D341Med (cell line): Measurements from ENCODE around the gene COMP.
"Not testable (repeated sequence)": the region's sequence is repeated elsewhere in the genome, so short reads cannot be mapped to it uniquely, and the experiment has no call there.

Source experiments
- DNase-seq: peaks from one replicate; pipeline ENCODE4 v3.0.0; 2012; ENCODE audit warnings: low spot score

COMP gene

DNA sequence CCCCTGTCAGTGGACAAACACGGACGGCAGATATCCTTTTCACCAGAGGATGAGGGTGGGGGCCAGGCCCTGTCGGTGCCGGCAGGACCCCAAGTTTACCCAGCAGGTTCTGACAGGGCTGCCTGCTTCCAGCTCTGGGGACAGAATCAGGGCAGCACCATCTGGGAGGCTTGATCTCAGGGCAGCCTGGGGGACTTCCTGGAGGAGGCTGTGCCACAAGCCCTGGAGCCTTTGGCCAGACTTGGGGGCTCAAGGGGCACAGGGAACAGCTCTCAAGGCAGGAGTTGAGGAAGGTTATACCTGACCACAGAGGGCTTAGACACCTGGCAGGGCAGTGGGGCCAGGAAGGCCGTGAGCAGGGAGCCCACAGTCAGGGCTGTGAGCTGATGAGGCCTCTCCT is 45.2 kb downstream of the COMP start:
- no peak for DNase-seq

DNA sequence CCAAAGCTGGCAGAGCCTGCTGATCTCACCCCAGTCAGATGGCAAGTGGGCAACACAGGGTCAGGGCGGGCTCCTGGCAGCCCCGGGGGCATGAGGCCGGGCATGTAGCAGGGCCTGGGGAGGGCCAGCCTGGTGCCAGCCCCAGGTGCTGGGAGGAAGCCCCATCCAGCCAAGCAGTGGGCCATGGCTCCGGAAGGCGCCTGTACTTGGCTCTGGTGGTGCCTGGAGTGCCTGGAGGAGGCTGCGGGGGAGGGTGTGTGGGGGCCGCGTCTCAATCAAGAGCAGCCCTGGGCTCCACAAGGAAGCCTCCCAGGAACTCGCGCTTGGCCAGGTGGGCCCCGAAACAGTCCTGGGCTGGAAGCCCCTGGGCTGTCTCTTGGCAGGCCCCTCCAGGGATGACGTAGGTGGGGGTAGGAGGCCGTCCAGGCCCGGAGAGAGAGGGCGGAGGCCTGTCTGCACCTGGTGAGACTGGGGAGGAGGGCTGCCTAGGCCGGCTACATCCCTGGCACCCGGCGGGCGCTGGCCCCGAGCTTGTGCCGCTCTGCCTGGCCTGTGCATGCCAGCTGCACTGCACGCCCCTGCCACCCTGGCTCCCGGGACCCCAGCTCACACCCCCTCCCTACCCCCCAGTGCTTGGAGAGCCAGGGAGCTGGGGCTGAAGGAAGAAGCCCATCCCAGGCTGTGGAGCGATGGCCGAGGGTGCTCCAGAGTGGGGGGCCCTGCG is 45.9 kb downstream of the COMP start:
- DNase-seq: no peak

DNA sequence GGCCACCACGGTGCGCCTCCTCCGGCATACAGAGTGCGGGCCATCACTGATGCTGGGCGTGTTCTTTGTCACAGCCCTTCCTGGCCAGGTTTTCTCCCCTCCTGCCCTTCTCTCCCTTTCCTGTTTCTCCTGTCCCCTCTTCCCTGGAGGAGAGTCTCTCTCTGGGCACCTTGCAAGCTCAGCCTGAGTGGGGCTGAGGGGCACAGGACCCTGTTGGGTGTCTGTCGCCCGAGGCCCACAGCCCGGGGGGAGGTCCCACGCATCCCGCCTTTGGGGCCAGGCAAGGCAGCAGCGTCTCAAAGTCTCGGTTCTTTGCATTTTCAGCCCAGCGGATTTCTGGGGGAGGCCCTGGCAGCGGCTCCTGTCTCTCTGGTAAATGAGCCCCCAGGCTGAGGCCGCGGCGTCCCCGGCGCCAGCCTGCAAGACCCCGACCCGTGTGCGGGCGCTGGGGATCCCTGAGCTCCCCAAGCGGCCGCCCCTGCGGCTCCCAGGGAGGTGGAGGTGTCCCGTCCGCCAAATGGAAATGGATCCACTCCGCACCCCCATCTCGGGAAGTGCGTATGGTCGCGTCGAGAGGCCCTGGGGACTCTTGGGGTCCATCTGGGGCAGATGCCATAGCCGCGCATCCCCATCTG is 47.2 kb downstream of the COMP start:
- no peak for DNase-seq

DNA sequence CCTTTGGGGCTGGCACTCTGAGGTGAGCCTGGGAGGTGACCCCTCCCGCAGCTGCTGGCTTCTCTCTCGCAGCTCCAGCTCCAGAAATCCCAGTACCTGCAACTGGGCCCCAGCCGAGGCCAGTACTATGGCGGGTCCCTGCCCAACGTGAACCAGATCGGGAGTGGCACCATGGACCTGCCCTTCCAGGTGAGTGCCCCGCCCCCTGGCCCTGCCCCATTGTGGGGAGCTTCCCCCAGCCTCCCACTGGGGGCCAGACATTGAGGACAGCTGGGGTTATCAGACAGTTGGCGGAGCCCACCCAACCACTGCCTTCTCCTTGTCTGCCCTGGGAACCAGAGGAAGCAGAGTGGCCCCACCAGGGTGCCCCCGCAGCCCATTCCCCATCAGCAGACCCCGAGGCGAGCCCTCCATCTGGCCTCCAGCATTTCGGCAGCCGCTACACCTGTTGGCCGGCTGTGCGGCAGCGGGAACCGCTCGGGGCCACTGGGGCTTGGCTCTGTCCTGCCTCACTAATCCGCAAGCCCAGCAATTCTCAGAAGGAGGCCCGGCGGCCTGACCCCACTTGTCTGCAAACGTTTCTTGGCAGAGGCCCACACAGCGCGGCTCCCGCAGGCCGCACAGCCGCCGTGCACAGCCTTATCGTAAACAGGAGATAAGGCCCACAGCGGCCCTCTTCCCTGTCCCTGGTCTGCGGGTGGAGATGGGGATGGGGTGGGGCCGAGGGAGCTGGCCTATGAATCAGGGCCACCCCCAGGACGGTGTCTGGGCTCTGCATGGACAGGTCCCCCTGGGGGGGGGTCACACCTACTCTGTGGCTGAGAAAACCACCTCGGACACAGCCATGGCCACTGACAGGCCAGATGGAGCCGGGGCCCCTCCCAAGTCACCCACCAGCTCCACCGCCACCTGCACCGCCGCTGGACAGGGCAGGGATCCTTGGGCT is 48.0 kb downstream of the COMP start:
- DNase-seq: no peak

DNA sequence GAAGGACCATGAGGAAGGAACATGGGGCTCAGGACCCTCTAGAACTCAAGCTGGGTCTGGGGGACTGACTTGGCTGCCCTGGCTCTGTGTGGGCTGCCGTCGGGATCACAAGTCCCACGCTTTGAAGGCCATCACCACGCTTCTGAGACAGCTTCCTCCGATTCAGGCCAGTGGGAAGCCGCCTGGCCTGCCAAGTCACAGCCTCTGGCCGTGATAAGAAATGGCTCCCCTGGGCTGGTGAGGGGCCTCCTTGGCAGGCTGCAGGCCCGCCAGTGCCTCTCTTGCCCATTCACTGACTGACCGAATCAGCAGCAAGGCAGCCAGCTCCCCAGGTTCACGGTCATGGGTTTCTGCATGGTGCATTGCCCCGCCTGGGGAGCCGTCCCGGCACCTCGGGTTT is 48.8 kb downstream of the COMP start:
- no peak for DNase-seq

DNA sequence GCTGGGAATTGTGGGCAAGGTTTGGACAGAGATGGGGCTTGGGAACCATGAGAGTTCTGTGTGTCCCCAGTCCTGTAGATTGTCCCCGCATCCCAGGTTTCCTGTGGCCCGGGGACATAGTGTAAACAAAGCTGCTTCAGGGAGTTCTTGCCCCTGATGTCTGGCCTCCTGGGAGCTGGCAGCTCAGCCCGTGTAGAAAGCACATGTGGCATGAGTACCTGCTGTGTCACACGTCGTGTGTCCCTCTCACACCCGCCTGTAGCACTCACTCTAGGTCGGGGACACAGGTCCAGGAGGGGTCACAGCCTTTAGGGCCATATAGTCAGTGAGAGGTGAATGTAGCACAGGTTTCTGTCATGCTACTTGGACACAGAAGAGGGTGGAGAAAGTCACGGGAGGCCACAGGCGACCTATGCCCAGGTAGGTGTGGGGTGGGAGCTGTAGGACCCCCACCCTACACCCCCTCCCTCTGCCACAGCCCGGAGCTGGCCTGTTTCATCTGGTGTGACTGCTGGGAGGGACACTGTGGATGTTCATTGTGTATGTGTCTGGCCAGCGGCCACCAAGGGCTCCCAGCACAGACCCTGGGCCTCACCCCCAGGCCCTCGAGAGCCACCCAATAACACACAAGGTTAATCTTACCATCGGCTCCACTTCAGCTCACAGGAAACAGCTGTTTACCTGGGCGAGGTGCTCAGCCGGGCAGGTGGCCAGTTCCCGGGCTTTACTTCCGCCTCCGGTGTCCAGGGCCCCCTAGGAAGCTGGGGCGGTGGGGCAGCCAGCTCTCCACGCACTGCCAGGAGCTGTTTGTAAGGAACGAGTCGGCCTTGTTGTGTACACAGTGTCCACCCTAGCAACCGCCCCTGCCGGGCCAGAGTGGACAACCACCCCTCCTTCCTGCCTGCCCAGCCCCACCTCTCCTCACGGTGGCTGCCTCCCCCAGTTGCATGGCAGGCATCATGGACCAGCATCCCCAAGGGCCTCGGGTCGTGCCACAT is 49.7 kb downstream of the COMP start:
- DNase-seq: no peak

DNA sequence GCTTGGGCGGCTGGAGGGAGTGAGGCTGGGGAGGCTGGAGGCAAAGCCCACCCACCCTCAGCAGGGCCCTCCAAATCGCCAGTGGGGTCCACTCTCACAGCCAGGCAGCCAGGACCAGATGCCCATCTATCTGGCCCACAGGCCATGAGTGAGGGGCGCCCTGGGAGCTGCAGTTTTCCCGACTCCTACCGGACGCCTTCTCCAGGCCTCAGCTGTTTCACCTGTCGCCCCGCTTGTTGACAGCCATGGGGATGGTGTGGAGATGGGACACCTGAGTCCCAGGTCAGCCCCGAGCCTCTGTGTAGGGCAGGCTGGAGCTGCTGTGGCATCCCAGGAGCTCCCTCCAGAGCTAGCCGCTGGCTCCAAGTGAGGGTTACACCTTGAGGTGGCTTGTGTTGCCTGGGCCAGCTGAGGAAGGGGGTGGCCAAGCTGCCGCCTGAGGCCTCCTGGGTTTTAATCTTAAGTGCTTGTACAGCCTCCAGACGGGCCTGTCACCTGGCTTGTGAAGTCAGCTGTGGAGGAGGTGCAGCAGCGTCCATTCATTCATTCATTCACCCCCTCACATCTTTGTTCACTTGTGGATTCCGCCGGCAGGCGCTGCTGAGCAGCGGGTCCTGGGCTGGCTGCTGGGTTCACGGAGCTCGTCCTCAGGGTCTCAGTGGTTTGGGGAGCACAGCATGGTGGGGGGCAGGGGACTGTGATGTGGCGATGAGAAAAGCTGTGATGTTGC is 52.0 kb downstream of the COMP start:
- DNase-seq: no peak

DNA sequence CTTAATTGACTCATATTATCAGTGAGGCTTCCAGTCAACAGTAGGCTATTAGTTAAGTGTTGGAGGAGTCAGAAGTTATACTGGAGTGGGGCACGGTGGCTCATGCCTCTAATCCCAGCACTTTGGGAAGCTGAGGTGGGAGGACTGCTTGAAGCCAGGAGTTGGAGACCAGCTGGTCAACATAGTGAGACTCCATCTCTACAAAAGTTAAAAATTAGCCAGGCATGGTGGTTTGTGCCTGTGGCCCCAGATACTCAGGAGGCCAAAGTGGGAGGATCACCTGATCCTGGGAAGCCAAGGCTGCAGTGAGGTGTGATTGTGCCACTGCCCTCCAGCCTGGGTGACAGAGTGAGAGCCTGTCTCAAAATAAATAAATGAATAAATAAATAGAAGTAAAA is 53.2 kb downstream of the COMP start:
- no peak for DNase-seq

DNA sequence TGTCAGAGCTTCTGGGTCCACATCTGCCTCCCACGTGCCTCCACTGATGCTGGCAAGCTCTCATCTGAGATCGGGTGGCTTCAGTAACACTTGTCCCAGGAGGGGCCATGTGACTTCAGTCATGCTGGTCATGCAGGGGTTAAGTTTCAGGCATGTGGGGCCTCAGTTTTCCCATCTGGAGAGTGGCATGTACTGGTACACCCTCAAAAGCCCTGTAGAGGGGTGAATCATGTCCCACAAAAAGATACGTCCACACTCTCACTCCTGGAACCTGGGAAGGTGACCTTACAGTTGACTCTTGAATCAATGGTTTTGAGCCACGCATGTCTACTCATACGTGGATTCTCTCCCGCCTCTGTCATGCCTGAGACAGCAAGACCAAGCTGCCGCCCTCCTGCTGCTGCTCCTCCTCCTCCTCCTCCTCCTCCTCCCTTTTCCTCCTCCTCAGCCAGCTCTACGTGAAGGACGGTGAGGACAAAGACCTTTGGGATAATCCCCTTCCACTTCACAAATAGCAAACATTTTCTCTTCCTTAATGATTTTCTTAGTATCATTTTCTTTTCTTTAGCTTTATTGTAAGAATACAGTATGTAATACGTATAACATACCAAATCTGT is 53.7 kb downstream of the COMP start:
- no peak for DNase-seq

DNA sequence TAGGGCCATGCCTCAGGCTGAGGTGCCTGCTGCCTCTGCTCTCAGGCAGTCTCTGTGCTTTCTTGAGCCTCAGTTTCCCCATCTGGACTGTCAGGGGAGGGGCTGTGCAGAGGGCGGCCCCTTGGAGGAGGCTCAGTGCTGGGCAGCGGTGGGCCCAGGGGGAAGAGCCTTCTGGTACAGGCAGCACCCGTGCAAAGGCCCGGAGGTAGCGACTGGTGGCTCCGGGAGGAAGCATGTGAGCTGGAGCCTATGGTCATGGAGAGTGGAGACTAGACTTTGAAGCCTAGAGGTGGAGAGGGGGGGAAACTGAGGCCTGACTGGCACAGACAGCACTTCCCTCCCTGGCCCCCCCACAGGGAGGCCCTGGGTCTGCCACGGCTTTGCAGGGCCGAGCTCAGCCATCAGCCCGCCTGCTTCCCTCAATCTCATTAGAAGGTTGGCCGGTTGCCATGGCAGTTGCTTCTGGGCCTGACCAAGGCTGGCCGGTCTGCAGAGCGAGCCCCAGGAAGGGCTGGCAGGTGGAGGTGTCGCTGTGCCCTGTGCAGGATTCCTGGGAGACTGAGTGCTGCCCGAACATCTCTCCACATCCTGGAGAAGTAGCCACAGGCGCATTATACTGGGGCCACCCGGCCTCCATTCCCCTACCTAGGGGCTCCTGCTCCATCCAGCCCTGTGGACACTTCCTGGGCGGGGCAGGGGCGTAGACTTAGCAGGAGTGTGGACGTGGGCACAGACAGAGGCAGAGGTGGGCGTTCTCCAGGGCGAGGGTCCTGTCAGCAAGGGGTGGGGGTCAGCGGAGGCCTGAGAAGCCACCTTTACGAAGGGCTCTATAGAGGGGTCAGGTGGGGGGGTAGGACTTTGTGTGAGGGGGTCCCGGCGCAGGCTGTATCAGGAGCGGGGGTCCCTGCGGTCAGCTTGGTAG is 54.4 kb downstream of the COMP start:
- DNase-seq: no peak

DNA sequence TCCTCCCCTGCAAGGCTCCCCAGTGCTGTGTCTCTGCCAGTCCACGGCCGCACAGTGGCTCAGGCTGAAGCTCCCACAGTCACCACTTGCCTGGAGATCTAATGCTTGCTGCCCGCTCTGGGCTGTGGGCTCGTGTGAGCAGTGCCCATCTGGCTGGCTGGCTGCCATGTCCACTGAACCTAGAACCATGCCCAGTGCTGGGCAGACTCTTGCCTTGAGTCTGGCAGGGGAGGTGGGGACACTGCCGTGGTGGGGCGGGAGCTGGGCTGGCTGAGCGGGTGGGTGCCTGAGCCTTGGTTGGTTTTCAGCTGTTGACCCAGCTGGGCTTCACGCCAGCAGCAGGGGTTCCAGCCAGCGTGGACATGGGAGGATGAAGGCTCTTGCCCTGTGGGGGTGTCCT is 55.4 kb downstream of the COMP start:
- peak; percentile 65 for DNase-seq

DNA sequence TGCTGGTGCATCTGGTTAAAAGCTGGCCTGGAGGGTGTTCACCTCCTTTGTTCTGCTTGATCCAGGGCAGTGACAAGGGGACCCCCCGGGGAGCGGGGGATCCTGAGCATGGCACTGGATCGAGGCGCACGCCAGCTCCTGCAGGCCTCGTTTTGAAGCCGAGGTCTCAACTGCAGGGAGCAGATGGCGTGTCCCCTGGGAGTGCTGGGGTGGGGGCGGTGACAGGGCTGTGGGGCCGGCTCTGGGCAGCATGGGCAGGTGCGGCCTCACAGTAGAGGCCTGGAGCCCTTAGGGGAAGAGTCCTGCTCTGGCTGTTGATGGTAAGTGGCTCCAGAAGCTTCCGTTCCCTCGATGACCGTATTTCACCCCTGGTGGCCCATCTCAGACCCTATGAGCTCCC is 55.8 kb downstream of the COMP start:
- DNase-seq: peak; percentile 89

DNA sequence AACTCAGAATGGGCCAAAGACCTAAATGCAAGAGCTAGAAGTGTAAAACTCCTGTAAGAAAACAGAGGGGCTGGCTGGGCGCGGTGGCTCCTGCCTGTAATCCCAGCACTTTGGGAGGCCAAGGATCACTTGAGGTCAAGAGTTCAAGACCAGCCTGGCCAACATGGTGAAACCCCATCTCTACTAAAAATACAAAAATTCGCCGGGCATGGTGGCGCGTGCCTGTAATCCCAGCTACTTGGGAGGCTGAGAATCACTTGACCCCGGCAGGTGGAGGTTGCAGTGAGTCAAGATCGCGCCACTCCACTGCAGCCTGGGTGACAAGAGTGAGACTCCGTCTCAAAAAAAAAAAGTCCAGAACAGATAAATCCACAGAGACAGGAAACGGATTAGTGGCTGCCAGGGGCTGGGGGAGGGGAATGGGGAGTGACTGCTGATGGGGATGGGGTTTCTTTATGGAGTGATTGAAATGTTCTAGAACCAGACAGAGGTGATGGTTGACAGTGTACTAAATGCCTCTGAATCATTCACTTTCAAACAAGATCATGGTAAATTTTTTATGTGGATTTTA is 57.3 kb downstream of the COMP start:
- DNase-seq: not testable (repeated sequence)

DNA sequence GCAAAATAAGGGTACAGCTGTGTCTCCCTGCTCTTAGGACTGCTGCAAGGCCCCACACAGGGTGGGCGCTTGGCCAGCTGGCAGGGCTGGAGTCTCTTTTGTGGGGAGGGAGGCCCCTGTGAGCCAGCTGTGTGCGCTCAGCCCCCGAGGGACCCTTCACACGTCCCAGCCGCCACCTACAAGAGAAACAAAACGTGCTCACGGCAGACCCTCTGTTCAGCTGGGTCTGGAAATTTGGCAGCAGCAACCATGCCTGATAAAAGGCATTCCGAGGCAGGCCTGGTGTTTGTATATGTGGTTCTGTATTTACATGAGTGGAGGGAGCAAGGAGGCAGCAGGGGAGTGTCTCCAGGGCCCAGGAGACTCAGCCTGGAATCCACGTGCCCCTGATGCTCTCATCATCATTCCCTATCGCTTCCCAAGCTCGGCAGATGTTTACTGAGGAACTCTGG is 57.9 kb downstream of the COMP start:
- DNase-seq: peak; percentile 71
